Lower leg skin (tissue), 3 donors: ENCODE measurements around the gene GAL3ST2.

Experiments
- POLR2A ChIP-seq, 2 donors: fragments of 450-650 bp; IDR thresholded peaks; one replicate each; pipeline ENCODE4 v1.6.1; 2016 to 2017; ENCODE audit warnings: antibody characterized with exemption in 2 of 2, mild to moderate bottlenecking in 1 of 2, moderate library complexity in 1 of 2
- TF ChIP-seq, protein P1 (sequence below), 3 donors: fragments of 450-650 bp; IDR thresholded peaks; one replicate each; pipeline ENCODE4 v1.5.1; 2016; ENCODE audit warnings: antibody characterized with exemption in 3 of 3, mild to moderate bottlenecking in 3 of 3, moderate library complexity in 2 of 3

DNA sequence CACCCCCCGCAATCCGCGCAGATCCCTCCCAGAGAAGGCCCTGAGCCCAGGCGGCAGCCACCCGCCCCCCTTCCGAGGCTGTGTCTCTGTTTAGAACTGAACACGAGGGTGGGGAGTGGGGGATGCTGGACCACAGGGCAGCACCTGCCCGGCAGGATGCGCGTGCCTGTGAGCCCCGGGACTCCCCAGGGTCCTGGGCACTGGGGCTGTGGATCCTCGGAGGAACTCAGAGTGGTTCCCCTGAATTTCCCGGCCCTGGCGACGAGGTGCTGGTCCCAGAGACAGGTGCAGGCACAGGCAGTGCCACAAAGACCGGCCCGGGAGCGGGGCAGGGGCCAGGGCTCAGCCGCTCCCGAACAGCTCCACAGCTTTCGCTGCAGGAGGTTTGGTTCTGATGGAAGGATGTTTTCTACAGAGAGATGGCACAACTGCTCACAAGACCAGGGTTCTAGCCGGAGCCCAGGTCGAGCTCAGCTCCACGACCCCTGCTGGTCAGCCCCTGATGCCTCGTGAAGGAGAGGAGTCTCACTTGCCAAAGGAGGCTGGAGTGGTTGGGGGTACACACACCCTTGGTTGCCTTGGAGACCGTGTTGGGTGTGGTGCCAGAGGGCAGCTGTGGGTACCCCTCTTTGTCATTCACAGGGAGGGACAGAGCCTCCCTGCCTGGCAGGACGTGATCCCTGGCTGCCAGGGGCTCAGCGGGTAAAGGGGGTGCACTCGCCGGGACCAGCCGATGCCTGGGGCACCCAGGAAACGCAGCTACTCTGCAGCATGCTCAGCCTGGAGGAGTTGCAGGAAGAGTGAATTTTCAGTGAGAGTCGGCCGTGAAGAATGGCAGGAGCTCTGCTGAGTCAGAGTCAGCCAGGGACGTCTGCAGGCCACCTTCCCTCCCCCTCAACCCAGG, 28.0 kb downstream of the GAL3ST2 start:
- TF ChIP-seq, protein P1, sequence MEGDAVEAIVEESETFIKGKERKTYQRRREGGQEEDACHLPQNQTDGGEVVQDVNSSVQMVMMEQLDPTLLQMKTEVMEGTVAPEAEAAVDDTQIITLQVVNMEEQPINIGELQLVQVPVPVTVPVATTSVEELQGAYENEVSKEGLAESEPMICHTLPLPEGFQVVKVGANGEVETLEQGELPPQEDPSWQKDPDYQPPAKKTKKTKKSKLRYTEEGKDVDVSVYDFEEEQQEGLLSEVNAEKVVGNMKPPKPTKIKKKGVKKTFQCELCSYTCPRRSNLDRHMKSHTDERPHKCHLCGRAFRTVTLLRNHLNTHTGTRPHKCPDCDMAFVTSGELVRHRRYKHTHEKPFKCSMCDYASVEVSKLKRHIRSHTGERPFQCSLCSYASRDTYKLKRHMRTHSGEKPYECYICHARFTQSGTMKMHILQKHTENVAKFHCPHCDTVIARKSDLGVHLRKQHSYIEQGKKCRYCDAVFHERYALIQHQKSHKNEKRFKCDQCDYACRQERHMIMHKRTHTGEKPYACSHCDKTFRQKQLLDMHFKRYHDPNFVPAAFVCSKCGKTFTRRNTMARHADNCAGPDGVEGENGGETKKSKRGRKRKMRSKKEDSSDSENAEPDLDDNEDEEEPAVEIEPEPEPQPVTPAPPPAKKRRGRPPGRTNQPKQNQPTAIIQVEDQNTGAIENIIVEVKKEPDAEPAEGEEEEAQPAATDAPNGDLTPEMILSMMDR (IDR thresholded peaks at IDR 0.05), result no peak
- no peak for TF ChIP-seq POLR2A (IDR thresholded peaks at IDR 0.05)
